SJSA1 (cell line): ENCODE measurements around the gene SETBP1. TPM values are rescaled to one million over a fixed set of nuclear protein-coding genes. Genes with fewer than 3 reads are reported as not detected.
"Not testable (repeated sequence)": the region's sequence is repeated elsewhere in the genome, so short reads cannot be mapped to it uniquely, and the experiment has no call there.

ENCODE experiments used
- DNase-seq, 2 experiments: peaks; one replicate each; pipeline ENCODE4 v3.0.0-alpha.2; 2015 to 2020; ENCODE audit warnings: low spot score in 2 of 2, low read depth in 1 of 2
- H3K27ac ChIP-seq: fragments of 250-450 bp; sonication (Bioruptor Pico); 2 replicates; pipeline ENCODE4 v1.5.1; 2020; ENCODE audit warnings: mild to moderate bottlenecking, moderate library complexity
- H3K27me3 ChIP-seq: fragments of 250-450 bp; sonication (Bioruptor Pico); replicated peaks from 2 replicates; pipeline ENCODE4 v1.5.1; 2020; ENCODE audit warnings: mild to moderate bottlenecking, moderate library complexity
- H3K36me3 ChIP-seq: fragments of 250-450 bp; sonication (Bioruptor Pico); 2 replicates; pipeline ENCODE4 v1.5.1; 2020; ENCODE audit warnings: mild to moderate bottlenecking
- H3K4me1 ChIP-seq: fragments of 250-450 bp; sonication (Bioruptor Pico); replicated peaks from 2 replicates; pipeline ENCODE4 v1.6.1; 2021; ENCODE audit warnings: mild to moderate bottlenecking
- H3K4me3 ChIP-seq: fragments of 250-450 bp; sonication (Bioruptor Pico); 2 replicates; pipeline ENCODE4 v1.5.1; 2020; ENCODE audit warnings: mild to moderate bottlenecking
- H3K9me3 ChIP-seq: fragments of 250-450 bp; sonication (Bioruptor Pico); replicated peaks from 2 replicates; pipeline ENCODE4 v1.5.1; 2020; ENCODE audit warnings: mild to moderate bottlenecking
- total RNA-seq: library from RNA; depleted of rRNA; stranded (reverse); fragments of >200 nt; shearing (Covaris generic); gene quantifications from 2 replicates; pipeline ENCODE4 v1.2.3, GENCODE V29; 2014

The SETBP1 gene
- total RNA-seq, 1 experiment from 2014 or later: 9.9 TPM

DNA sequence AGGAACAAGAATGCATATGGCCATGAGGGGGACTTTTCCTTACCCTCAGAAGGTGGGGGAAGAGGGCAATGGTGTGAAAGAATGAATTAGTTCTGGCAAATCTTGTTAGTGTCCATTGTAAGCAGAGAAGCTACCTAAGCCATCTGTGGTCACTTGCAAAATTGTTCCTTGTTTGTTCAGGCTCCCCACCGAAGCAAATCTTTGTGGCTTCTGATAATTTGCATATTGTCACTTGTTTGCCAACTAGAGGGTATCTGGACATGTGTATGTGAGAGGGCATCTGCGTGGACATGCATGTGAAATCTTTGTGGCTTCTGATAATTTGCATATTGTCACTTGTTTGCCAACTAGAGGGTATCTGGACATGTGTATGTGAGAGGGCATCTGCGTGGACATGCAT is 41.1 kb downstream of the SETBP1 start:
- H3K9me3 ChIP-seq, H3K27ac ChIP-seq, DNase-seq, H3K27me3 ChIP-seq, H3K4me3 ChIP-seq: not testable (repeated sequence)
- peaks cover 23% of the 10 kb centered on the region for H3K36me3 ChIP-seq
- peaks cover 31% of the 10 kb centered on the region for H3K4me1 ChIP-seq

GRCh38 chr18:44723411-44723810 is 42.7 kb downstream of the SETBP1 start:
- H3K36me3 ChIP-seq: peaks cover 12% of the 10 kb centered on the region
- DNase-seq: no peak
- no peaks in the 10 kb centered on the region for H3K27me3 ChIP-seq
- H3K4me1 ChIP-seq: peaks cover 47% of the 10 kb centered on the region
- no peaks in the 10 kb centered on the region for H3K9me3 ChIP-seq
- H3K4me3 ChIP-seq: no peak overlapping the region
- H3K27ac ChIP-seq: no peak overlapping the region

DNA sequence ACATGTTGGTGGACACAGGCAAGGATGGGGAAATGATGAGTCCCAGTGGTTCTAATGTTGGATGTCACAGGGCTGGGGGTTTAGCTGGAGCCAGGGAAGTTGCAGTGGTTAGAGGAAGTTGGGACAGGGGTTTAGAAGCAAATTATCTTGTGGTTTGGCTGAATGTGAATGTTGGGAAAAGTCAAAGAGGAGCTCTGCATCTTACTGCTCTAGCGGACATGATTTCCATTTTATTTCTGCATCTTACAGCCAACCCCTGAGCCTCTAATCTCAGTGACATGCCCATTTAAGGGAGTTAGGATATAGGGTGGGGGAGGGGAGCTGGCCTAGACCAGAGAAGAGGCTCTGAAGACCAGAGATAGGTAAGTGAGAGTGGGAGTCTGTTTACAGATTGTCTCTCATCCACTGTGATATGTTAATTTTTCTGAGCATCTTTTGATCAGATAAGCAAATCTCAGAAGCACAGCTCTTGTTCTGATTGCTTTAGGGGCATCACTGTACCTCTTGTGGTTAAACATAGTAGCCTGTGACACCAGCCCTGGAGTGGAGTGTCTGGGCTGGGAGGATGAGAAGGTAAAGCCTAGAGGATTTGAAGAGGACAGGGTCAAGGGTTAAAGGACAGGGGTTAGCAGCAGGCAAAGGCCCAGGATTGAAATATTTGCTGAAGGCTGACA is 43.6 kb downstream of the SETBP1 start:
- no peaks in the 10 kb centered on the region for H3K27me3 ChIP-seq
- no peak overlapping the region for H3K4me3 ChIP-seq
- peaks cover 55% of the 10 kb centered on the region for H3K4me1 ChIP-seq
- DNase-seq: no peak
- no peak overlapping the region for H3K27ac ChIP-seq
- H3K36me3 ChIP-seq: peaks cover 12% of the 10 kb centered on the region
- no peaks in the 10 kb centered on the region for H3K9me3 ChIP-seq

GRCh38 chr18:44725300-44726058 is 44.8 kb downstream of the SETBP1 start:
- Histone ChIP-seq H3K4me1 (peaks cover 67% of the 10 kb centered on the region), H3K4me3 (no peak overlapping the region), H3K9me3 (no peaks in the 10 kb centered on the region), H3K27ac (peak overlapping the region; percentile 69), H3K27me3 (no peaks in the 10 kb centered on the region), H3K36me3 (peaks cover under 1% of the 10 kb centered on the region; the same call in 1 of the 2 replicates)
- DNase-seq: peak; percentile 73 to 81

- H3K9me3 ChIP-seq: no peaks in the 10 kb centered on the region
- H3K4me1 ChIP-seq: peaks cover 69% of the 10 kb centered on the region
- H3K27ac ChIP-seq: peak overlapping the region; percentile 69
- no peaks in the 10 kb centered on the region for H3K36me3 ChIP-seq
- no peak for DNase-seq
- H3K27me3 ChIP-seq: no peaks in the 10 kb centered on the region
- no peak overlapping the region for H3K4me3 ChIP-seq
These were observed 45.4 kb downstream of the SETBP1 start for GRCh38 chr18:44726059-44726421.

DNA sequence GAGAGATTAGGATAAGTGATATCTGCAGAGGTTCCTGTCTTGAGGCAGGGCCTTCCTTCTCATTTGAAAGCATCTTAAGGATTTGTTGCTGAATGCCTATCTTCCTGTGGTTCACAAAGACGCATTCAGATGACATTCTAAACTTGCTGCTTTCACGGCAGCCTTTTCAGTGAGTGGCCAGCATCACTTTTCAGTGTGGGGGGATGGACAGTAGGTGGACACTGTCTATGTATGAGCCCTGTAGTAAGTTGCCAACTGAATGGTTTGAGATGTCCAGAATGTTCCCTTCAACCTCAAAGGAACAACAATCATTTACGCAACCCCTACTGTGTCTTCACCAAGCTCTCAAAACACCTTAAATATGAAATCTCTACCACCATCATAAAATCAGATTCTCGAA is 46.6 kb downstream of the SETBP1 start:
- Histone ChIP-seq H3K27ac (peak overlapping the region; percentile 30), H3K9me3 (no peaks in the 10 kb centered on the region), H3K4me3 (no peak overlapping the region), H3K4me1 (peaks cover 69% of the 10 kb centered on the region), H3K27me3 (no peaks in the 10 kb centered on the region), H3K36me3 (no peaks in the 10 kb centered on the region)
- DNase-seq: no peak

GRCh38 chr18:44729631-44730101 is 49.0 kb downstream of the SETBP1 start:
- Histone ChIP-seq H3K27ac (no peak overlapping the region), H3K4me1 (peaks cover 81% of the 10 kb centered on the region), H3K9me3 (no peaks in the 10 kb centered on the region), H3K36me3 (no peaks in the 10 kb centered on the region), H3K4me3 (no peak overlapping the region), H3K27me3 (no peaks in the 10 kb centered on the region)
- peak in 1 of 2 experiments; percentile 56 for DNase-seq

DNA sequence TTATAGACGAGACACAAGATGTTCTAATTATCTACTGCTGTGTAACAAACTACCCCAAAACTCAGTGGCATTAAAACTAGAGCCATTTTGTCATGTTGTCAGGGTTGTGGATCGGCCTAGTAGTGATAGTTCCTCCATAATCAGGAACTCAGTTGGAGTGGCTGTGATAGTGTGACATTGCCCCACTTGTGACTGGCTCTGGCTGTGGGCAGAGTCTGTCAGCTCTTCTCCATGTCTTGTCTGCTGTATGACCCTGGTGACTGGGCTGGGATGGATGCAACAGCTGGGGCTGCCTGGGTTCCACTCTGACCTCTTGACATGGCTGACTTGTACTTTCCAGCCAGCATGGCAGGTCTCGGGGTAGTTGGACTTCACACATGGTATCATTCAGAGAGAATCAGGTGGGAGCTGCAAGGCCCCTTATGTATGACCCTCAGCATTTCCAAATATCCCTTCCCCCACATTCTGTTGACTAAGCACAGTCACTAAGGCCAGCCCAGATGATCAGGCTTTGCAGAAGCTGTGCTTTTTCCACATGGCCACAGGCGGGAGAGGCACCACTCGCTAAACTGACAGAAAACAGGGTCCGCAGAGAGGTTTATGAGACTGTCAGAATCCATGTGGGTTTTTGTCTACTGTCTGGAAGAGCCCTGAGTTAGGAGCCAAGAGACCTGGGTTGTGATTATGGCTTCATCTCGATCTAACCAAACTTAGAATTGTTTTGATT is 50.3 kb downstream of the SETBP1 start:
- H3K4me3 ChIP-seq: no peak overlapping the region
- no peak for DNase-seq
- no peak overlapping the region for H3K27ac ChIP-seq
- H3K9me3 ChIP-seq: no peaks in the 10 kb centered on the region
- peaks cover 68% of the 10 kb centered on the region for H3K4me1 ChIP-seq
- H3K36me3 ChIP-seq: no peaks in the 10 kb centered on the region
- H3K27me3 ChIP-seq: no peaks in the 10 kb centered on the region

GRCh38 chr18:44731530-44732237 is 51.0 kb downstream of the SETBP1 start:
- Histone ChIP-seq H3K9me3 (no peaks in the 10 kb centered on the region), H3K27me3 (no peaks in the 10 kb centered on the region), H3K36me3 (no peaks in the 10 kb centered on the region), H3K4me3 (no peak overlapping the region), H3K27ac (no peak overlapping the region), H3K4me1 (peaks cover 61% of the 10 kb centered on the region)
- no peak for DNase-seq

GRCh38 chr18:44732238-44732563 is 51.5 kb downstream of the SETBP1 start:
- no peak overlapping the region for H3K27ac ChIP-seq
- DNase-seq: no peak
- no peak overlapping the region for H3K4me3 ChIP-seq
- no peaks in the 10 kb centered on the region for H3K9me3 ChIP-seq
- peaks cover 56% of the 10 kb centered on the region for H3K4me1 ChIP-seq
- no peaks in the 10 kb centered on the region for H3K36me3 ChIP-seq
- no peaks in the 10 kb centered on the region for H3K27me3 ChIP-seq

DNA sequence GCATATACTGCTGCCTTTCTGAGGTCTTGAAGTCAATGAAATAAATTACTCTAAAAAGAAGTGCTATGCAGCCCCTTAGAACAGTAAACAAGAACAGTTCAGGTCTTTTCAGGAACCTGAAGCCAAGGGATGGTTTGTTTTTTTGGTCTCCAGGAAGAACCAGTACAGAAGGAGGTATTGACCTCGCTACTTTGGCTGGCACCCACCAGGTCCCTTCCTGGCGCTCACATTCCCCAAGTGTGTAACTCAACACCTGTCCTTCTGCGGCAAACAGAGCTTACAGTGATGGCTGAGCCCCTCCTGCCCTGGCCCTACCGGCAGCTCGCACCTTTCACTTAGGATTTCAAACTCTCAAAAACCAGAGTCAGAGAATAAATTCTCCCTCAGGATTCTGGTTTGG is 51.9 kb downstream of the SETBP1 start:
- H3K27me3 ChIP-seq: no peaks in the 10 kb centered on the region
- H3K4me3 ChIP-seq: no peak overlapping the region
- H3K27ac ChIP-seq: peak overlapping the region; percentile 12; the same call in 1 of the 2 replicates
- DNase-seq: no peak
- peaks cover 4% of the 10 kb centered on the region; the same call in 1 of the 2 replicates for H3K36me3 ChIP-seq
- H3K4me1 ChIP-seq: peaks cover 52% of the 10 kb centered on the region
- H3K9me3 ChIP-seq: no peaks in the 10 kb centered on the region

DNA sequence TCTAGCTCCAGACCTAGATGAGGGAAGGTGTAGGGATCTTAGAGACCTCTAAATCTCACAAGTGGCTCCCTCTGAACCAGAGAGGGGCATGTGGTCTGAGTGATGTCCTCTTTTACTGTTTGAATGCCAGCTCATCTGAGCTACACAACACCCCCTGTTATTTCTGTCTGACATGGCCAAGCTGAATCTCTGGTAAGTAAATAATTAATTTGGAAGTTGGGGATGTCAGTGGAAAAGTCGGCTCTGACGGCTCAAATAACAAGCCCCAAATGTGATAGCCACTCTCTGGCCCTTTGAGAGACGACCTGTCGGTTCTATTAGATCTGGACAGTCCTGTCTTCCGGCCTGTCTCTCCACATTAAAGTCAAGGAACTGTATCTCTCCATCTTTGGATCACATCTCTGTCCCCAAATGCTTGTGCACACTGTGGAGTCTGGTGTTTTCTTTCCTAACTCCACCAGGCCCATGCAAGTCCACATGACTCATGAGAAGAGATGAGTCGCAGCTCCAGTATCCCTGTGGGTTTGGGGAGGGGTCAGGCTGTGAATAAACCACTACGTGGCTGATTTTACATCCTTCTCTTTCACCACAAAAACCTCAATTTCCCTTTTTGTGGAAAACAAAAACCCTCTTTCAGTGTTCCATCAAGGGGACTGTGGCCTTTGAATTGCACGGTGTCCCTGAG is 52.5 kb downstream of the SETBP1 start:
- Histone ChIP-seq H3K27me3 (no peaks in the 10 kb centered on the region), H3K4me3 (no peak overlapping the region), H3K9me3 (no peaks in the 10 kb centered on the region), H3K36me3 (peaks cover 7% of the 10 kb centered on the region; the same call in 1 of the 2 replicates), H3K27ac (peak overlapping the region; percentile 12; the same call in 1 of the 2 replicates), H3K4me1 (peaks cover 45% of the 10 kb centered on the region)
- peak; percentile 82 to 84 for DNase-seq
